SU-DHL-6 (cell line): ENCODE data around the gene TIMP3.

Source experiments
- CTCF ChIP-seq: fragments of 200-600 bp; sonication (generic); IDR thresholded peaks from one replicate; pipeline ENCODE4 v1.5.1; 2017; ENCODE audit warnings: antibody characterized with exemption, mild to moderate bottlenecking, low read length, moderate library complexity; ENCODE audit not compliant: insufficient read depth, poor library complexity, severe bottlenecking
- EZH2phosphoT487 ChIP-seq: fragments of 200-600 bp; sonication (generic), shearing (Covaris generic); conservative IDR thresholded peaks from 2 replicates; pipeline ENCODE4 v1.6.1; 2018; ENCODE audit warnings: mild to moderate bottlenecking, antibody characterized with exemption, low read length, moderate library complexity, mixed read lengths

GRCh38 chr22:32808038-32808445 lies 6.5 kb downstream of the TIMP3 start:
- TF ChIP-seq CTCF (no peak), EZH2phosphoT487 (no peak)
